GM12872 (cell line): ENCODE results near the gene SLC25A26.

Source experiments
- TF ChIP-seq, protein P1 (sequence below): IDR thresholded peaks from 3 replicates; pipeline ENCODE4 v1.5.1; 2011; ENCODE audit warnings: low read depth, mild to moderate bottlenecking, low read length, moderate library complexity; ENCODE audit not compliant: insufficient read depth

Gene SLC25A26

DNA sequence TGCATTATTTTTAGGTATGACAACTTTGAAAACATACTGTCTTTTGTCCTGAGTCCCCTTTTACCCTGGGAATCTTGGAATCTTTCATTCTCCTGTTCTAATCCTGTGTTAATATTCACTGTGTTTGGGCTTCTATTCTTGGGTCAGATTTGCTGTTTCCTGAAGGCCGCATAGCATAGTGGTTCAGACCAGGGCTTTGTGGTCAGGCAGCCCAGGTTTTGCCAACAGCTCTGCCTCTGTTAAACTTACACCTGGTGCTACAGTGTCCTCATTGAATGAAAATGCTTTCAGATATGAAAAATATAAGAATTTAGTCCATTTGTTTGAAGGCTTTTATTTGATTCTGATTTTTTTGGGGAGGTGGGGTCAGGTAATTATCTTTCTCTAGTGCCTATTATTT, 58.4 kb downstream of the SLC25A26 start:
- TF ChIP-seq, protein P1, sequence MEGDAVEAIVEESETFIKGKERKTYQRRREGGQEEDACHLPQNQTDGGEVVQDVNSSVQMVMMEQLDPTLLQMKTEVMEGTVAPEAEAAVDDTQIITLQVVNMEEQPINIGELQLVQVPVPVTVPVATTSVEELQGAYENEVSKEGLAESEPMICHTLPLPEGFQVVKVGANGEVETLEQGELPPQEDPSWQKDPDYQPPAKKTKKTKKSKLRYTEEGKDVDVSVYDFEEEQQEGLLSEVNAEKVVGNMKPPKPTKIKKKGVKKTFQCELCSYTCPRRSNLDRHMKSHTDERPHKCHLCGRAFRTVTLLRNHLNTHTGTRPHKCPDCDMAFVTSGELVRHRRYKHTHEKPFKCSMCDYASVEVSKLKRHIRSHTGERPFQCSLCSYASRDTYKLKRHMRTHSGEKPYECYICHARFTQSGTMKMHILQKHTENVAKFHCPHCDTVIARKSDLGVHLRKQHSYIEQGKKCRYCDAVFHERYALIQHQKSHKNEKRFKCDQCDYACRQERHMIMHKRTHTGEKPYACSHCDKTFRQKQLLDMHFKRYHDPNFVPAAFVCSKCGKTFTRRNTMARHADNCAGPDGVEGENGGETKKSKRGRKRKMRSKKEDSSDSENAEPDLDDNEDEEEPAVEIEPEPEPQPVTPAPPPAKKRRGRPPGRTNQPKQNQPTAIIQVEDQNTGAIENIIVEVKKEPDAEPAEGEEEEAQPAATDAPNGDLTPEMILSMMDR, result no peak

DNA sequence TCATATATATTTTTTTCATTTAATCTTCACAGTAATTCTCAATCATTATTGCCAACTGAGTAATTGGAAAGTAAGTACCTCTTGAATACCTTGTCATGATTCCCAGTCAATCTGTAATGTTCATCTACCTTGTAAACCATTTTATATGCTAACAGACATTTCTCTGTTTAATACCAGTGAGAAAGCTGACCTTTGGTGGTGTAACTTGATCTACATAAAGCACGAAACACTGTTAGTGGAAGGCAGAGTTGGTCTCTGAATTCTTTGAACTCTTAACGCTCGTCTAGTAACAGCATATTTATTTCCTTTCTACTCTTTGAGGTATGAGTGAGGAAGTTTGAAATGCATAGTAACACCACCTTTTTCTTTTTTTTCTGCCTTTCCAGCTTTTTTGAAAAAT, 59.5 kb downstream of the SLC25A26 start:
- TF ChIP-seq, protein P1, result no peak

DNA sequence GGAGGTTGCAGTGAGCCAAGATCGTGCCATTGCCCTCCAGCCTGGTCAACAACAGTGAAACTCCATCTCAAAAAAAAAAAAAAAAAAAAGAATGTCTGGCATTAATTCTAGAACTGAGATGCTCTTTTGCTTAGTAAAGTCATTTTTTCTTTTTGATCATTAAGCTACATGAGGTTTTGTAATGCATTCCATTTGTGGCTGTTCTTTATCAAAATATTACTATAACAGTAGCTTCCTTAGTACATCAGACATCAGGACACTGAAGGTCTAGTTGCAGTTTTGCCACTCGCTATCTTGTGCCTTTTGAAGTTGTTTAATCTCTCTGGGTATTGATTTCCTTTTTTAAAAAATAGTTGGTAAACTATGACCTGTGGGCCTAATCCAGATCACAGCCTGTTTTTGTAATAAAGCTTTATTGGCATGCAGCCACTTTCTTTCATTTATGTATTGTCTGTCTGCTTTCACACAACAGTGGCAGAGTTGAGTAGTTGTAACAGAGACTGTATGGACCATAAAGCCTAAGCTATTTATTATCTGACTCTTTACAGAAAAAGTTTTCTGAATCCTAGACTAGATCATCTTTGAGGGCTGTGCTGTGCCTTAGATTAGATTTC, 76.6 kb downstream of the SLC25A26 start:
- TF ChIP-seq, protein P1, result no peak

DNA sequence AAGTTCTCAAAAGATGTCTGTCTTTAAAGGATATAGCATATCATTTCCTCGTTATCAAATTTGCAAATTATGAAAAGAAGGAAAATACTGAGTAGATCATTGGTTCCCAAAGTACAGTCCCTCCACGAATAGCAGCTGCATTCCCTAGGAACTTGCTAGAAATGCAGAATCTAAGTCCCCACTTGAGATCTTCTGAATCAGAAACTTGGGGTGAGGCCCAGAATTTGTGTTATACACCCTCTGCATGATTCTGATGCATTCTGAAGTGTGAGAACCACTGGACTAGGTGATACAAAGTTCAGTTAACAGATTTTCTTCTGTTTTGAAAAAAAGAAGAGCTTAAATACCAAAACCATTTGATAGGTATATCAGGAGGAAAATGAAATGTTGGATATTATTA, 77.1 kb downstream of the SLC25A26 start:
- TF ChIP-seq, protein P1, result no peak

DNA sequence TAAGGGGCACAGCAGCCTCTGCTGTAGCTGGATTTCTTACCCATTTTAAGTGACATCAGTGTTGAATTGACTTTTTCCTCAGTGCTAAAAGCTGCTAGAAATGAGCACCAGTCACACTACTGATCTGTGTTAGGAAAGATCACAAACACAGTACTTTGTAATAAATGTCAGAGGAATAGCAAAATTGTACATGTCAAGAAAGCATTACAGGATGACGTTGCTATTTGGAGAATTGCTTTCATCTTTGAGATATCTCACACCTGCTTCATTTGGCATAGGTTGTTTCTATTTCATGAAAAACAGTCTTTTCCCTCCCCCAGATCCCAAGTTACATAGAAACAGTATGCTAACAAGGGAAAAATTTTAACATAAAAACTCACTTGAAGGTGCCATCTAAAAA, 77.8 kb downstream of the SLC25A26 start:
- TF ChIP-seq, protein P1, result no peak

DNA sequence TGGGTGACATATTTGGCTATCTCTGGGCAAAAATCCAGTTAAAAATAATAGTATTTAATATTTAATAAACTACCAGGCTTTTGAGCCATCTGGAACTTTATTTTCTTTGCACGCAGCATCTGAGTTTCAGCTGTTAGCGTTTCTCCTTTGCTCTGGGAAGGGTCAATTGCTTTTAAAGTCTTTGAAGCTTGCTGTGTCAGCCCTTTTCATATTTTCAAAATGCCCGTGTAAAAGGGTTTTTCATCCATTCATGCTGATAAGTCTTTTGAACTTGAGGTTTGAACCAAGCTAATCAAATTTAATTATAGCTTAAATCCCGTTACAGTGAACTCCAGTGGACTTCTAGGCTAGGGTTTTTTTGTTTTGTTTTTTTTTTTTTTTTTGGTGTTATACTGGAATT, 79.1 kb downstream of the SLC25A26 start:
- TF ChIP-seq, protein P1, result no peak

DNA sequence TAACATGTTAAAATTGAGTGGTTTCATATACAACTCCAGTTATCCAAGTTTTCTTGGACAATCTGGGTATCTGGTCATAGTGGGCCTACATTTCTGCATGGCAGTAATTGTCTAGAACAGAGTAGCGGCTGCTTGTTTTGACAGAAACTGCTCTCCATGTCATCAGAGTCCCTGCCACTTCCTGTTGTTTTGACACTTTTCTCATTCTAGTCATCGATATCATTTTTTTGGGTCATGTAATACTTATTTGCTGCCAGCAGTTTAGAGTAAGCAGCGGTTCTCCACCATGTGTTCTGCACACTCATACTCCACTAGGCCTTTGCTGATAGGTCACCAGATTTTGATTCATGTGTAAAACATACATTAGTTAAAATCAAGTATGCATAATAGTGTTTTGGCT, 81.5 kb downstream of the SLC25A26 start:
- TF ChIP-seq, protein P1, result no peak

DNA sequence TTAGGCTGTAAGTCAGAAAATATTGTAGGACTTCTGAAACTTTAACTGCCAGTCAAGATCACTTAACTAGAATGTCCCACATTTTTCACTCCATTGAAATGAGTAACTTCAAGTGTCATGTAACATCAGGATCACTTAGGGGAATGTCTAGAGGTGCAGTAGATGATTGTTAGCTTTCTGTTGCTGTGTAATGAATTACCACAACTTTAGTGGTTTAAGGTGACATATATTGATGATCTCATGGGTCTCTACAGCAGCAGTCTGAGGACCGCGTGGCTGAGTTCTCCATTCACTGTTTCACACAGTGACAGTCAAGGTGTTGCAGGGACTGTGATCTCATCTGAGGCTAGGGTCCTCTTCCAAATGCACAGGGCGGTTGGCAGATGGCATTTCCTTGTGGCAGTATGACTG, 82.7 kb downstream of the SLC25A26 start:
- TF ChIP-seq, protein P1, result no peak
